WI38 (cell line): ENCODE results near the gene PCDHA2.
A peak's percentile ranks its signal among the peaks of the same experiment; 100 is the strongest.
"Not testable (repeated sequence)": the region's sequence is repeated elsewhere in the genome, so short reads cannot be mapped to it uniquely, and the experiment has no call there.

ENCODE experiments used
- H3K4me3 ChIP-seq: 2 replicates; pipeline ENCODE4 v1.5.1; 2011; ENCODE audit warnings: low read depth, mild to moderate bottlenecking, control low read depth, low read length
- CTCF ChIP-seq: IDR thresholded peaks from 2 replicates; pipeline ENCODE4 v1.5.1; 2012; ENCODE audit warnings: low read depth, mild to moderate bottlenecking, control low read depth, low read length

PCDHA2 gene

GRCh38 chr5:140806834-140807775 lies 12.5 kb downstream of the PCDHA2 start, which contains the start of gene PCDHA4:
Gene PCDHA4 (plus strand): TSS chr5:140807068.
- peak; percentile 25; the same call in 1 of the 2 replicates for TF ChIP-seq CTCF
- H3K4me3 ChIP-seq, result no peak within 1 kb of the TSS

- not testable (repeated sequence) for H3K4me3 ChIP-seq
Observed at GRCh38 chr5:140808241-140808888, 13.7 kb downstream of the PCDHA2 start.

- H3K4me3 ChIP-seq, result no peak overlapping the region
- TF ChIP-seq CTCF, result no peak
Observed at GRCh38 chr5:140808889-140809291, 14.2 kb downstream of the PCDHA2 start.

GRCh38 chr5:140821375-140822280 lies 27.0 kb downstream of the PCDHA2 start, which contains the start of gene PCDHA5:
Gene PCDHA5 (plus strand): TSS chr5:140821613.
- TF ChIP-seq CTCF, result 0 out of 2 replicates have a peak, but pooled peaks have one; percentile 12
- no peak within 1 kb of the TSS for H3K4me3 ChIP-seq

GRCh38 chr5:140822281-140822629 lies 27.6 kb downstream of the PCDHA2 start:
- TF ChIP-seq CTCF, result no peak
- H3K4me3 ChIP-seq, result no peak overlapping the region

GRCh38 chr5:140822969-140823368 lies 28.3 kb downstream of the PCDHA2 start:
- H3K4me3 ChIP-seq, result not testable (repeated sequence)

GRCh38 chr5:140823475-140823874 lies 28.8 kb downstream of the PCDHA2 start:
- TF ChIP-seq CTCF, result no peak
- H3K4me3 ChIP-seq, result no peak overlapping the region
